GM12891 (cell line): ENCODE data around the gene SOAT1.
"Not testable (repeated sequence)": the region's sequence is repeated elsewhere in the genome, so short reads cannot be mapped to it uniquely, and the experiment has no call there.

ENCODE experiments used
- POLR2AphosphoS5 ChIP-seq: IDR thresholded peaks from 2 replicates; pipeline ENCODE4 v1.6.1; 2011; ENCODE audit warnings: low read depth, low read length, control low read depth
- SPI1 ChIP-seq: IDR thresholded peaks from 2 replicates; pipeline ENCODE4 v1.6.1; 2011; ENCODE audit warnings: low read depth, low read length, control low read depth

- not testable (repeated sequence) for TF ChIP-seq SPI1, POLR2AphosphoS5
Measured at GRCh38 chr1:179274424-179274823, 19.2 kb upstream of the SOAT1 start.
